Right kidney (tissue), 9 donors: Measurements from ENCODE around the gene SNX19.
"Not testable (repeated sequence)": the region's sequence is repeated elsewhere in the genome, so short reads cannot be mapped to it uniquely, and the experiment has no call there.

ENCODE experiments used
- DNase-seq: peaks from one replicate; pipeline ENCODE4 v3.0.0-alpha.2; 2016
- long read RNA-seq, 8 donors: transcript quantifications; one replicate each; lab custom pipeline, GENCODE V29; 2026

SNX19 gene, protein sequence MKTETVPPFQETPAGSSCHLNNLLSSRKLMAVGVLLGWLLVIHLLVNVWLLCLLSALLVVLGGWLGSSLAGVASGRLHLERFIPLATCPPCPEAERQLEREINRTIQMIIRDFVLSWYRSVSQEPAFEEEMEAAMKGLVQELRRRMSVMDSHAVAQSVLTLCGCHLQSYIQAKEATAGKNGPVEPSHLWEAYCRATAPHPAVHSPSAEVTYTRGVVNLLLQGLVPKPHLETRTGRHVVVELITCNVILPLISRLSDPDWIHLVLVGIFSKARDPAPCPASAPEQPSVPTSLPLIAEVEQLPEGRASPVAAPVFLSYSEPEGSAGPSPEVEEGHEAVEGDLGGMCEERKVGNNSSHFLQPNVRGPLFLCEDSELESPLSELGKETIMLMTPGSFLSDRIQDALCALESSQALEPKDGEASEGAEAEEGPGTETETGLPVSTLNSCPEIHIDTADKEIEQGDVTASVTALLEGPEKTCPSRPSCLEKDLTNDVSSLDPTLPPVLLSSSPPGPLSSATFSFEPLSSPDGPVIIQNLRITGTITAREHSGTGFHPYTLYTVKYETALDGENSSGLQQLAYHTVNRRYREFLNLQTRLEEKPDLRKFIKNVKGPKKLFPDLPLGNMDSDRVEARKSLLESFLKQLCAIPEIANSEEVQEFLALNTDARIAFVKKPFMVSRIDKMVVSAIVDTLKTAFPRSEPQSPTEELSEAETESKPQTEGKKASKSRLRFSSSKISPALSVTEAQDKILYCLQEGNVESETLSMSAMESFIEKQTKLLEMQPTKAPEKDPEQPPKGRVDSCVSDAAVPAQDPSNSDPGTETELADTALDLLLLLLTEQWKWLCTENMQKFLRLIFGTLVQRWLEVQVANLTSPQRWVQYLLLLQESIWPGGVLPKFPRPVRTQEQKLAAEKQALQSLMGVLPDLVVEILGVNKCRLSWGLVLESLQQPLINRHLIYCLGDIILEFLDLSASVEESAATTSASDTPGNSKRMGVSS
- long read RNA-seq, donor 1, full-length matches to known transcripts = 7 of 7 reads
- long read RNA-seq, donor 1, partial matches to known transcripts = 0 of 7 reads
- long read RNA-seq, donor 1, other reads (novel, unspliced or antisense) = 0 of 7 reads
- long read RNA-seq, donor 2, partial matches to known transcripts = 0 of 2 reads
- long read RNA-seq, donor 2, other reads (novel, unspliced or antisense) = 0 of 2 reads
- long read RNA-seq, donor 3, full-length matches to known transcripts = 1 of 1 reads
- long read RNA-seq, donor 3, partial matches to known transcripts = 0 of 1 reads
- long read RNA-seq, donor 3, other reads (novel, unspliced or antisense) = 0 of 1 reads
- long read RNA-seq, donor 4, full-length matches to known transcripts = 6 of 6 reads
- long read RNA-seq, donor 4, partial matches to known transcripts = 0 of 6 reads
- long read RNA-seq, donor 4, other reads (novel, unspliced or antisense) = 0 of 6 reads
- long read RNA-seq, donor 5, full-length matches to known transcripts = 3 of 3 reads
- long read RNA-seq, donor 5, partial matches to known transcripts = 0 of 3 reads
- long read RNA-seq, donor 5, other reads (novel, unspliced or antisense) = 0 of 3 reads
- long read RNA-seq, donor 6, full-length matches to known transcripts = 2 of 41 reads
- long read RNA-seq, donor 6, partial matches to known transcripts = 39 of 41 reads
- long read RNA-seq, donor 6, other reads (novel, unspliced or antisense) = 0 of 41 reads
- long read RNA-seq, donor 7, full-length matches to known transcripts = 3 of 3 reads
- long read RNA-seq, donor 7, partial matches to known transcripts = 0 of 3 reads
- long read RNA-seq, donor 7, other reads (novel, unspliced or antisense) = 0 of 3 reads
- long read RNA-seq, donor 8, partial matches to known transcripts = 0 of 1 reads
- long read RNA-seq, donor 8, other reads (novel, unspliced or antisense) = 0 of 1 reads

DNA sequence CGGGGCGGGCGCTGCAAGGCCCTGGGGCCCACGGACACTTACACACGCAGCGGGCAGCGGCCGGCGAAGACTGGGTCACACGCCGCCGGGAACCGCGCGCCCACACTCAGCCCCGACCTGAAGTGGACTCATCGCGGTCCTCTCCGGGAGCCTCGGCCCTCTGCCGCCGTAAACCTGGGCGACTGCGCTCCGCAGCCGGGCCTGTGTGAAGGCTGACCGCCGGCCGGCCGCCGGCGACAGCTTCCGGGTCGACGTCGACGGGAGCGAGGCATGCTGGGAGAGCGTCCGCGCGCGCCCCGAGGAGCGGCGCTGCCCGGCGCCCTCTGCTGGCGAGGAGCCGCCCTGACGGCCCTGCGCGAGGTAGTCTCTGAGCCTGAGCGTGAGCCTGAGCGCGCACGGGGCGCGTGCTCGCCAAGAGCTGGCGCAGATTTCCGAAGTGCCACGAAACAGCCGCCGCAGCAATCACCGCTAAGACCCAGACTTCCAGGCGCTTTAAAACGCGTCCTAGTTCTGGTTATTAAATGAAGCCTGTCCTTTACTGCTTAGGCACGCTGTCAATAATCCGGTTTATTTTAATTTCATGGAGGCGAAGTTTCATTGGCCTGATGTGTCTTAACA, at the start of gene SNX19:
Gene SNX19 (minus strand): TSS at position 242 of the 618 bp plus-strand sequence. CDS start 540 bp downstream, outside the sequence.
- DNase-seq = peak; percentile 89

DNA sequence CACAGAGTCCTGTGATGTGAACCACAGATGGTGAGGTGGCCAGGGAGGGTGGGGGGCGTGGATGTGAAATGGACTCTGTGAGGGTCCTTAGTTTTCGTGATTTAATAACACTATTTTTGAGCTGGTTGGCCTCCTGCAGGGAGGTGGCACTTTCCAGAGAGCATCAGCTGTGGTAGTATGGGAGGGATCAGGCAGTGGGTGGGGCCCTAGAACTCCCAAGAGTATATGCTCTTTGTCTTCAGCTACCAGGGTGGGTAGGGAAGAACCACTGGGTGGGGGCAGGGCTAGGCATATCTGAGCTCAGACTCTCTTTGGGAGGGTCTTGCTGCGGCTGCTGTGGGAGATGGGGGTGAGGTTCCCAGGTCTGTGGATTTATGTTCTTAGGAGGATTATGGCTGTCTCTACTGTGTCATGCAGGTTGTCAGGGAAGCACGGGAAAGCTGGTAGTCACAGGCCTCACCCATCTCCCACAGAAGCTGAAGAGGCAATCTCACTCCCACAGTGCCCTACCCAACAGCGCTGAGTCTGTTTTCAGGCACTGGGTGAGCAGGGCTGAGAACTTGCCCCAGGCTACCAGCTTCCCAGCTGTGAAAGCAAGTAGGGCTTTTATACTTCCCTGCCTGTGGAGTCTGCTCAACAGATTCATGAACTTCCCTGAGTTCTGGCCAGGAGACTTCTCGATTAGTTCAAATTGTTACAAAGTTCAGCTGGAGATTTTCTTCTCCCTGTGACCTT, 47.9 kb upstream of the SNX19 start:
- DNase-seq = no peak

DNA sequence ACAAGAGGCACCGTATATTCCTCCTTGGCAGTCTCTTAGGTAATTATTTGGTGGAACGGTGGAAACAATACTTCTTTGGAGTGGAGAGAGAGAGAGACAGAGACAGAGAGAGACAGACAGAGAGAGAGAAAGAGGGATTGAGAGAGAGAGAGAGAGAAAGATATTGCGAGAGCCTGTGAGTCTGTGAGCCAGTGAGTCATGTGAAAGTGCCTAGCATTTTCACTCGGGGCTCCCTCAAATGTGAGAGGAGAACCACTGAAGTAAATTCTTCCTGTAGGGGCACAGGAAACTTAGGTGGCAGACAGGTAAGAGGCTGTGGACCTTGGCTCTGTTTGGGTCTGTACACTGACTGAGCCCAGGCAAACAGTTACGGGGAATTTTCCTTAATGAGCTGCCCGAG, 31.6 kb upstream of the SNX19 start:
- DNase-seq = no peak

DNA sequence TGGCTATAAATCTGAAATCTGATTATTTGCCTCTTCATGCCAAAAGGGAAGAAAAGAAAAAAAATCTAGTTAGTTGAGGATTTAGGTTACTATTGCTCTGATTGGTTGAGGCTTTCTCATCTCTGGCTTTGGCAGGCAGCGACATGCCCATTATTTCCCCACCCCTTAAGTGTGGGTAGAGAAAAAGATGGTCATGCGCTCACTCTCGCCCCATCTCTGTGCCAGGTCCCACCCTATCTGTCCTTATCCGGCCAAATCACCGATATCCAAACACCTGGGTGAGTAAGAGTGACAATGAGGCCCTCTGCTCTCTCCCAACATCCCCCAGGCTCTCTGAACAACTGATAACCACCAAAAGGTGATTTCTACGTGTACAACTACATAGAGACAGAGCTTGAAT, 31.2 kb upstream of the SNX19 start:
- no peak for DNase-seq

DNA sequence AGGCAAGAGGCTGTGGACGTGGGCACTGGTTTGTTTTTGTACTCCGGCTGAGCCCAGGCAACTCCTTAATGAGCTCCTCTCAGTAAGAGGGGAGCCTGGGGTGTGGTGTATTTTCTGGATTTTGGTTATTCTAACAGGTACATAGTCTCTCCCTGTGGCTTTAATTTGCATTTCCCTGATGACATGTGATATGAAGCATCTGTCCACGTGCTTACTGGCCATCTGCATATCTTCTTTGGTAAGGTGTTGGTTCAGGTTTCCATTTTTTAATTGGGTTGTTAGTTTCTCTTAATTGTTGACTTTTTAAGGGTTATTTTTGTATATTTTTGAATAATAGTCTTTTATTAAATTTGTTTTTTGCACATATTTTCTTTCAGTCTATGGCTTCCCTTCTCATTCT, 30.8 kb upstream of the SNX19 start:
- DNase-seq = no peak

DNA sequence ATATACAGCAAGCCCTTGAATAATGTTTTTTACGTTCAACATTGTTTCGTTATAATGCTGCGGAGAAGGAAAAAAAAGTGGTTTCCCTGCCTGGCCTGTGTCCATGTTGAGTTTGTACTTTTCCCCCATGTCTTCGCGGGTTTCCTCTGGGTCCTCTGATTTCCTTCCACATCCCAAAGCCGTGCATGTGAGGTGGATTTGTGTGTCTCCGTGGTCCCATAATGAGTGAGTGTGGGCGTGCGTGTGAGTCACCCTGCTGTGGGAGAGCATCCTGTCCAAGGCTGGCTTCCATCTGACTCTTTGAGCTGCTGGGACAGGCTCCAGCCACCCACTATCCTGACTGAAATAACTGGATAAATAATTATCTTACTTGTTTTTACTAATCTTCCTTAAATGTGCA, 29.6 kb upstream of the SNX19 start:
- DNase-seq = no peak

DNA sequence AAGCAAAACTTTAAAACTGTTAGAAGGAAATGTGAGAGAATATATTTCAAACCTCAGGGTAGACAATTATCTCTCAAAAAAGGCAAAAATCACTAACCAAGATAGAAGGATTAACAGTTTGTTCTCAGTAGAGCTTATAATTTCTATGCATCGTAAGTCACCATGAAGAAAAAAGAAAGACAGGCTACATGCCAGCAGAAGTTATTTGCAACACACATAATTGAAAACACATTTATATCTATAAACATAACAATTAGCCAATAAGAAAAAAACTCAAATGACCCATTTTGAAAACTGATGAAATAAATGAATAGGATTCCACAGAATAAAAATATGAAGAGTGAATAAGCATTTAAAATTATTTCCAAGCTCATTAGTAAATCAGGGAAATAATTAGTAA, 24.4 kb upstream of the SNX19 start:
- DNase-seq = no peak

DNA sequence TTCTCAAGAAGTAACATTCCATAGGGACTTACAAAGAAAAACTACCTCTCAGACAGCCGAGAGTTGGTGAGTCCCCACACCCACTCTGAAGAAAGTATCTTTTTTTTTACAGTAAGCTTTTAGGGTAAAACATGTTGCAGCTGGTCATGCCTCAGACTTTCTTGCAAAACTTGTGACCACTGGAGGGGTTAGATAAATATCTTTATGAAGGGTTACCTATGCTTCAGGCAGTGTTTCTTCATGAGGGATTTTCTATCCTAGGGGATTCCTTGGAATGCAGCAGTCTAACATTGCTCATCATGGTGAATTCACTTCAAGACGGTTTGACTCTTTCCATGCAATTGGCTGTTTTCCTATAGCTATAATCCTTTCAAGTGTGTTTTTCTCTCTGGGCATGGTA, 20.8 kb upstream of the SNX19 start:
- no peak for DNase-seq

DNA sequence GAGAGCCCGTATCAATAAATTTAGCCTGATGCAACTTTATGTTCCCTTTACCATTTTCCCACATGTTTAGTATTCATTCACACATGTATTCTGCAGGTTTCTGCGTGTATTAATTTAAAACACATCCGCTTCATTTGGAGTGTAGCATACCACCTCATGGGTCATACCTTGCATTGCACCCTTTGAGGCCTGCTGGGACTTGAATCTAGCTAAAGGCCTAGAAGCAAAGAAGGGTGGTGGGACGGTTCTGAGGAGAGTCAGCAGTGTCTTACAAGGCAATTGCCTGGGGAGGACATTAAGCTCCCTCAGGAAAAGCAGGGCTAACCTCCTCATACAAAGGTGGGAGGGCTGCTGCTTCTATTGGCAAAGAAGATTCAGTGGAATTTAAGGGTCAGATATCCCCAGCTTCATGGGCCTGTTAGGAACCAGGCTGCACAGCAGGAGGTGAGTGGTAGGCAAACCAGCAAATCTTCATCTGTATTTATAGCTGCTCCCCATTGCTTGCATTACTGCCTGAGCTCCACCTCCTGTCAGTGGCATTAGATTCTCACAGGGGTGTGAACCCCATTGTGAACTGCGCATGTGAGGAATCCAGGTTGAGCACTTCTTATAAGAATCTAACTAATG, 15.9 kb upstream of the SNX19 start:
- DNase-seq = no peak

DNA sequence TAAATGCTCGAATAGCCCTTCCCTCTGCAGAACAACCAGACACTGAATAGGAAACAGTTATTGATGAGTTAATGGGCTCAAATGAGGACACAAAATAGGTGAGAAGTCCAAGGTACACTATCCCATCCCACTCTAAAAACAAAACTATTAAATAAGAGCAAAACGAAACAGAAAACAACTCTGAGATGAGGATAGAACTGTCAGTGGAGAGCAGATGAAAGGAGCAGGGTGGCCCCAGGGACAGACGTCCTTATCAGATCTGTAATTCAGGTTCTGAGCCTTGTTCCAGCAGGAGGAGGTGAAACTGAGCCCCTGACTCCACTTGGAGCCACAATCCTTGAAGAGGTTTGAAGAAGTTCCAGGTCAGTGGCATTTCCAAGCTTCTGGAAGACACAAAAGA, 8.5 kb upstream of the SNX19 start:
- DNase-seq = no peak

DNA sequence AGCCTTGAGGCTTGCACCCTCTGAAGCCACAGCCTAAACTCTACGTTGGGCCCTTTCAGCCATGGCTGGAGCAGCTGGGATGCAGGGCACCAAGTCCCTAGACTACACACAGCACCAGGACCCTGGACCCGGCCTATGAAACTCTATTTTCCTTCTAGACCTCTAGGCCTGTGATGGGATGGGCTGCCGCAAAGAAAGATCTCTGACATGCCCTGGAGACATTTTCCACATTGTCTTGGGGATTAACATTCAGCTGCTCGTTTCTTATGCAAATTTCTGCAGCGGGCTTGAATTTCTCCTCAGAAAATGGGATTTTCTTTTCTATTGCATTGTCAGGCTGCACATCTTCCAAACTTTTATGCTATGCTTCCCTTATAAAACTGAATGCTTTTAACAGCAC, 4.3 kb upstream of the SNX19 start:
- DNase-seq = not testable (repeated sequence)

DNA sequence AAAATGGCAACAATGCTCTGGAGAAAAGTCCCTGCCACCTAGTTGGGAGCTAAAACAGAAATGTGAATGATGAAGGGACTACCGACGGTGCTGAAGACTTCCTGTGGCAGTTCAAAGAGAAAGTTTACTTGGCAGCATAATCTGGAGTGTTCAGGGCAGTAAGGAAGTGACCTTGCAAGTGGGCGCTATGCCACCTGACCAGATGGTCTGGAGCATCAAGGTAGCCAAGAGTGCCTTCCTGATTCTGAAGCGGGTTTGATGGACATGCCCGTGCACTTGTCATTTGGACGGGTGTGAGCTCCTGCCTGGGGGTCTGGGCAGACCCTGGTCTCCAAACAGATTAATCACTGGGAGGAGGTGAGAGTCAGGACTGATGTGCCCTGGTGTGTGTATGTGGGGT, 1.8 kb upstream of the SNX19 start:
- DNase-seq = no peak

DNA sequence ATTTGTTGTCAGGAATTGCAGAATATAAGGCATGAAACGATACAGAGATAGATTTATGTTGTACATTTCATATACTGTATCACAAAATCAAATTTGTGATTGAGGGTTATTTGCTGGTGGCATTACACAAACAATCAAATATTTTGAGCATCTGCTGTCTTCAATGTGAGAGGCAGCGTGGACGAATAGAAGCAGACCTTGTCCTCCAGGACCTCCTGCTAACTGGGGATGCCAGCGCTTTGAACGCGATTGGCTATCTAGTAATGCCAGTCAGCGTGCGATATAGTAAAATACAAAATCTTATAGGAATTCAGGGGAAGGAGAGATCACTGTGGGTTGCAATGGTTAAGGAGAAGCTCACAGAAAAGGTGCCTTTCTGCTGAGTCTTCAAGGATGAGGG, 631 bp upstream of the SNX19 start:
- DNase-seq = no peak

DNA sequence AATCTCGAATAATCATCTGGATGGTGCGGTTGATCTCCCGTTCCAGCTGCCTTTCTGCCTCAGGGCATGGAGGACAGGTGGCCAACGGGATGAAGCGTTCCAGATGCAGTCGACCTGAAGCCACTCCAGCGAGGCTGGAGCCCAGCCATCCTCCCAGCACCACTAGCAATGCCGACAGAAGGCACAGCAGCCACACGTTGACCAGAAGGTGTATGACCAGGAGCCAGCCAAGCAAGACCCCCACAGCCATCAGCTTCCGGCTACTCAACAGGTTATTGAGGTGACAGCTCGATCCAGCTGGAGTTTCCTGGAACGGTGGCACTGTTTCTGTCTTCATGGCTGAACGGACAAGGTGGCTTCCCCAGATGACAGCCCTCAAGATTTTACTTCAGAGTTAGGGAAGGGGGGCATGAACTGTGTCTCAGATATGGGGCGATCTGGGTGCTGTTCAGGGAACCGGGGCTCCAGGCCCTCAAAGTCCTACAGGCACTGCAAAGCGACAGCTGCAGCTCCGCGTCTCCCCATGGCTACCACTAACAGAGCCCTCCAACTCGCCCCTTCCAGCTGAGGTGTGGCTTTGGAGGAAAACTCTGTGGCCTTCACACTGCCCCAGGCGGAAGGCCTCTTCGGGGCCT, 559 bp downstream of the SNX19 start:
- no peak for DNase-seq

DNA sequence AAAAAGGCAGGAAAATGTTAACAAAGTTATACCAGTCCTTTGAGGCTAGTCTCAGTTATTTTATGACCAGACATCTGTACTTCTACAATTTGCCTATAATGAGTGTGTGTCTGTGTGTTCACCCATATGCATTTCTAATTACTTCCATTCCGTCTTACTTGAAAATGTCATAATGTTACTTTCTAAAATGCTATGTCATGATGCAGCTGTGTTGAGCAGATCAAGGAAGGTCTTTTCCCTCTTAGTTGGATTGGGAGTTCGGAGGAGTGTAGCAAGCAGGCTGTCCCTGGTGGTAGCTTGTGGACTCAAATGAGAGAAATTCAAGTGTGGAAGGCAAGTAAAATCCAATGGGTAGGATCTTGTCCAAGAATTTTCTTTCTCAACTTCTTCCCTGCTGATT, 3.0 kb downstream of the SNX19 start:
- DNase-seq = no peak

DNA sequence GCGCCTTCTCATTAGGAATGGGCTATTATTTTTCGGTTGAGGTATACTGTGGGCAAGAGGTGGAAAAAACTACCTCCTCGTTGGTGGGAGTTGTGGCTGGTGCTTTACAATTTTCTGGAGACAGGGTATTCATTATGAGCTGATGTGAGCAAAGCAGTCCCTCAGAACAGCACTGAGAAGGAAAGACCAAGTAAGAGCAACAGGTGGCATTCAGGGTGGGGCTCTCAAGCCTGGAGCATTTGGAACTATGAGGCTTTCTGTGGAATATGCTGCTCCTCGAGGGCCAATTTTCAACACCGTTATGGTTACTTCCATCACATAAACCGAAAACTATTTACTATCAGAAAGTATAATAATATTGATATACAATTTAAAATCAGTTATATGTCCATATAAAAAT, 3.7 kb downstream of the SNX19 start:
- no peak for DNase-seq

DNA sequence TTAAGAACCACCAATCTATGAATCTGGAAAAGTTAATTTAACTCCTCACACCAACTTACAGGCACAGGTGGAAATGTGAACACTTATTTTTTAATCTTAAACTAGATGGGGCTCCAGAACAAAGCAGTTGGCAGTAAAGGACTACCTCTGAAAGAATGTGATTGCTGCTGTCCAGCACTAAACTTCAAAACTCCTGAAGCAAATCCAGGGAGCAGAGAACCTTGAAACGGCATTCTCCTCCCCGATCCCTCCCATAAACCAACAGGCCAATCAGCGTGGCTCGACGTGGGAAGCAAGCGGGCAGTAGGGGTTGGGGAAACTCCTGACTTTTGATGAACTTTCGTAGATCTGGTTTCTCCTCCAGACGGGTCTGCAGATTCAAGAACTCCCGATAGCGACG, 5.0 kb downstream of the SNX19 start:
- DNase-seq = peak; percentile 13

DNA sequence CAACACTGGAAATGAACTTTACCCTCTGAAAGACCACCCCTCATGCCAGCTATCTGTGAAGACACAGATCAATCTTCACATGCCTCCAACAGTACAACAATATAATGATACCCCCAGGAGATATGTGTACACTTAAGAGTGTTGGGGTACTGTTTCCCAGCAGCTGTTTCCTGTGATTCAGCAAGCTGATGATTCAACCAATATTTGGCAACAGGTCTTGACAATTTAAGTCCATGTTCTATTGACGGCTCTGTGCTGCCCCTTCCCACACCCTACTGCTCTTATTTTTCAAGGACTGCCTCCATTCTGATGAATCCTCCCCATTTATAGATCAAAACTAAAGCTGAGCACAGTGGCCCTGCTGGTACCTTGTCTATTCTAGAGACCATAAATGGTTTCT, 6.6 kb downstream of the SNX19 start:
- no peak for DNase-seq
